Esophagus muscularis mucosa (tissue), 3 donors: ENCODE results near the gene SLC39A11.

Experiments used
- POLR2A ChIP-seq: fragments of 450-650 bp; IDR thresholded peaks from one replicate; pipeline ENCODE4 v1.6.1; 2017; ENCODE audit warnings: antibody characterized with exemption, moderate library complexity, mild to moderate bottlenecking, low read depth
- POLR2AphosphoS5 ChIP-seq, 2 donors: sonication (generic); formaldehyde crosslinking; IDR thresholded peaks; one replicate each; pipeline ENCODE4 v1.6.1; 2017; ENCODE audit warnings: antibody characterized with exemption in 2 of 2
- TF ChIP-seq, protein P1 (sequence below), 3 experiments: fragments of 200-600 bp in 2 of 3; fragments of 450-650 bp in 1 of 3; sonication (generic) in 2 of 3; IDR thresholded peaks; one replicate each; pipeline ENCODE4 v1.5.1; 2017 to 2019; ENCODE audit warnings: antibody characterized with exemption in 3 of 3, mild to moderate bottlenecking in 2 of 3, moderate library complexity in 1 of 3

DNA sequence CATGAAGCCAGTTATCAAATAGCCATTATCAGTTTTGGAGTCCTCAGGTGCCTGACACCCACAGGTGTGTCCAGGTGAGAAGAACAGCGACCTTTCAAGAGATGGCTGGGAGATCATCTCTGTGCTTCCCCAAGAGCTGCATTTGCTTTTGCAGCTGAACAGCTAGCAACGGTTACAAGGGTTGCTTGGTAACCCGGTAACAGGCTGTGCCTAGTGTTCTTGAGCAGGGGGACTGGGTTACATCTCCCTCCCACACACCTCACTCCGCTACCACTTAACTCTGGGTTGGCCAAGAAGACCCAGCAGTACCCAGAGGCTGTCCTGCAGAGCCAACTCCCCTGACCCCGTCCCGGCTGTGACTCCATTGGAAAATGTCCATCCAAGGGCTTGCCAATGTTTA lies 147.0 kb downstream of the SLC39A11 start:
- TF ChIP-seq, protein P1, sequence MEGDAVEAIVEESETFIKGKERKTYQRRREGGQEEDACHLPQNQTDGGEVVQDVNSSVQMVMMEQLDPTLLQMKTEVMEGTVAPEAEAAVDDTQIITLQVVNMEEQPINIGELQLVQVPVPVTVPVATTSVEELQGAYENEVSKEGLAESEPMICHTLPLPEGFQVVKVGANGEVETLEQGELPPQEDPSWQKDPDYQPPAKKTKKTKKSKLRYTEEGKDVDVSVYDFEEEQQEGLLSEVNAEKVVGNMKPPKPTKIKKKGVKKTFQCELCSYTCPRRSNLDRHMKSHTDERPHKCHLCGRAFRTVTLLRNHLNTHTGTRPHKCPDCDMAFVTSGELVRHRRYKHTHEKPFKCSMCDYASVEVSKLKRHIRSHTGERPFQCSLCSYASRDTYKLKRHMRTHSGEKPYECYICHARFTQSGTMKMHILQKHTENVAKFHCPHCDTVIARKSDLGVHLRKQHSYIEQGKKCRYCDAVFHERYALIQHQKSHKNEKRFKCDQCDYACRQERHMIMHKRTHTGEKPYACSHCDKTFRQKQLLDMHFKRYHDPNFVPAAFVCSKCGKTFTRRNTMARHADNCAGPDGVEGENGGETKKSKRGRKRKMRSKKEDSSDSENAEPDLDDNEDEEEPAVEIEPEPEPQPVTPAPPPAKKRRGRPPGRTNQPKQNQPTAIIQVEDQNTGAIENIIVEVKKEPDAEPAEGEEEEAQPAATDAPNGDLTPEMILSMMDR (IDR thresholded peaks at IDR 0.05): no peak
- TF ChIP-seq POLR2A (no peak), POLR2AphosphoS5 (IDR thresholded peaks at IDR 0.05) (no peak)
